ENCODE data around the gene UBA52.

DNA sequence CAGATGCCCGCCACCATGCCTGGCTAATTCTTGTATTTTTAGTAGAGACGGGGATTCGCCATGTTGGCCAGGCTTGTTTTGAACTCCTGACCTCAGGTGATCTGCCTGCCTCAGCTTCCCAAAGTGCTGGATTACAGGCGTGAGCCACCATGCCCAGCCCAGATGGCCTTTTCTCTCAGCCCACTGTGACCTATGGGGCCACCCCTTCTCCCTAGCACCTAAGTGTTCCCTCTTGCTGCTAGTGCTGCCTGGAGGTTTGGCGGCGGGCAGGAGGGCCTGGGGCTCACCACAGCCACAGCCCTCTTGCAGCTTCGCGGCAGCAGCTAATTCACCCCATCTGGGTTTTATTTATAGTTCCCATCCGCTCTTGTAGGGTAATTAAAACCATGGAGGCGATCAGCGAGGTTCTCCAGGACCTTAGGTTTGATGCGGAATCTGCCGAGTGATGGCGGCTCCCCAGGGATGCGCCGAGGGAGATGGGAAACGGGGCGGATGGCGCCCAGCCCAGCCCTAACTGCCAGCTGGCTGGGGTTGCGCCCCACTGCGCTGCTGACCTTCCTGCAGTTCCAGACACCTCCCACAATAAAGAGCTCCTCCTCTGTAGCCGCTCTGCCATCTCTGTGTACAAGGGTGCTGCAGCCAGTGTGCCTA, 20.2 kb downstream of the UBA52 start:
- TF ChIP-seq POLR2AphosphoS5 (IDR thresholded peaks at IDR 0.05), result no peak
- TF ChIP-seq, protein P1, sequence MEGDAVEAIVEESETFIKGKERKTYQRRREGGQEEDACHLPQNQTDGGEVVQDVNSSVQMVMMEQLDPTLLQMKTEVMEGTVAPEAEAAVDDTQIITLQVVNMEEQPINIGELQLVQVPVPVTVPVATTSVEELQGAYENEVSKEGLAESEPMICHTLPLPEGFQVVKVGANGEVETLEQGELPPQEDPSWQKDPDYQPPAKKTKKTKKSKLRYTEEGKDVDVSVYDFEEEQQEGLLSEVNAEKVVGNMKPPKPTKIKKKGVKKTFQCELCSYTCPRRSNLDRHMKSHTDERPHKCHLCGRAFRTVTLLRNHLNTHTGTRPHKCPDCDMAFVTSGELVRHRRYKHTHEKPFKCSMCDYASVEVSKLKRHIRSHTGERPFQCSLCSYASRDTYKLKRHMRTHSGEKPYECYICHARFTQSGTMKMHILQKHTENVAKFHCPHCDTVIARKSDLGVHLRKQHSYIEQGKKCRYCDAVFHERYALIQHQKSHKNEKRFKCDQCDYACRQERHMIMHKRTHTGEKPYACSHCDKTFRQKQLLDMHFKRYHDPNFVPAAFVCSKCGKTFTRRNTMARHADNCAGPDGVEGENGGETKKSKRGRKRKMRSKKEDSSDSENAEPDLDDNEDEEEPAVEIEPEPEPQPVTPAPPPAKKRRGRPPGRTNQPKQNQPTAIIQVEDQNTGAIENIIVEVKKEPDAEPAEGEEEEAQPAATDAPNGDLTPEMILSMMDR (IDR thresholded peaks at IDR 0.05), result no peak
